A549 (cell line): ENCODE measurements around the gene FCHO2.

Experiments used
- KDM1A ChIP-seq: fragments of 200-600 bp; sonication (generic); IDR thresholded peaks from 2 replicates; pipeline ENCODE4 v1.6.1; 2016; ENCODE audit warnings: low read depth, mild to moderate bottlenecking
- POLR2A ChIP-seq: IDR thresholded peaks from 2 replicates; pipeline ENCODE4 v1.6.1; 2012; ENCODE audit warnings: mild to moderate bottlenecking, low read length
- TF ChIP-seq, protein P1 (sequence below): fragments of >200 bp; sonication (Bioruptor Twin); formaldehyde crosslinking; IDR thresholded peaks from 3 replicates; pipeline ENCODE4 v1.5.1; 2016
- TF ChIP-seq, protein P2 (sequence below): fragments of 200-600 bp; sonication (generic); IDR thresholded peaks from 2 replicates; pipeline ENCODE4 v1.6.1; 2016; ENCODE audit warnings: antibody characterized with exemption, mild to moderate bottlenecking, moderate library complexity
- TF ChIP-seq, protein P3 (sequence below): fragments of 450-650 bp; IDR thresholded peaks from 2 replicates; pipeline ENCODE4 v1.6.1; 2014; ENCODE audit warnings: antibody characterized with exemption
- TF ChIP-seq, protein P4 (sequence below): fragments of >200 bp; sonication (Bioruptor Twin); formaldehyde crosslinking; IDR thresholded peaks from 3 replicates; pipeline ENCODE4 v1.6.1; 2016

DNA sequence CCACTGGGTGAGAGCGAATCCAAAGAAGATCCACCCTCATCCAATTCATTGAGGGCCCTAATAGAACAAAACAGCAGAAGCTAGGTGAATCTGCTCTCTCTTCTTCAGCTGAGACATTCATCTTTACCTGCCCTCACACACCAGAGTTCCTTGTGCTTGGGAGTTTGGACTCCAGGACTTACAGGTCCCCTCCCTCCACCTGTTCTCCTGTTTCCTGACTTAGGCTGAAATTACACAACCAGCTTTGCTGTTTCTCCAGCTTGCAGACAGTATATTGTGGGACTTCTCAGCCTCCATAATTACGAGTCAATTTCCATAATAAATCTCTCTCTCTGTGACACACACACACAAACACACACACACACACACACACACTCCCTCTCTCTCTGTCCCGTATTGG lies 183.6 kb downstream of the FCHO2 start:
- TF ChIP-seq, protein P1, sequence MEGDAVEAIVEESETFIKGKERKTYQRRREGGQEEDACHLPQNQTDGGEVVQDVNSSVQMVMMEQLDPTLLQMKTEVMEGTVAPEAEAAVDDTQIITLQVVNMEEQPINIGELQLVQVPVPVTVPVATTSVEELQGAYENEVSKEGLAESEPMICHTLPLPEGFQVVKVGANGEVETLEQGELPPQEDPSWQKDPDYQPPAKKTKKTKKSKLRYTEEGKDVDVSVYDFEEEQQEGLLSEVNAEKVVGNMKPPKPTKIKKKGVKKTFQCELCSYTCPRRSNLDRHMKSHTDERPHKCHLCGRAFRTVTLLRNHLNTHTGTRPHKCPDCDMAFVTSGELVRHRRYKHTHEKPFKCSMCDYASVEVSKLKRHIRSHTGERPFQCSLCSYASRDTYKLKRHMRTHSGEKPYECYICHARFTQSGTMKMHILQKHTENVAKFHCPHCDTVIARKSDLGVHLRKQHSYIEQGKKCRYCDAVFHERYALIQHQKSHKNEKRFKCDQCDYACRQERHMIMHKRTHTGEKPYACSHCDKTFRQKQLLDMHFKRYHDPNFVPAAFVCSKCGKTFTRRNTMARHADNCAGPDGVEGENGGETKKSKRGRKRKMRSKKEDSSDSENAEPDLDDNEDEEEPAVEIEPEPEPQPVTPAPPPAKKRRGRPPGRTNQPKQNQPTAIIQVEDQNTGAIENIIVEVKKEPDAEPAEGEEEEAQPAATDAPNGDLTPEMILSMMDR, result no peak
- no peak for TF ChIP-seq POLR2A
- TF ChIP-seq, protein P2, sequence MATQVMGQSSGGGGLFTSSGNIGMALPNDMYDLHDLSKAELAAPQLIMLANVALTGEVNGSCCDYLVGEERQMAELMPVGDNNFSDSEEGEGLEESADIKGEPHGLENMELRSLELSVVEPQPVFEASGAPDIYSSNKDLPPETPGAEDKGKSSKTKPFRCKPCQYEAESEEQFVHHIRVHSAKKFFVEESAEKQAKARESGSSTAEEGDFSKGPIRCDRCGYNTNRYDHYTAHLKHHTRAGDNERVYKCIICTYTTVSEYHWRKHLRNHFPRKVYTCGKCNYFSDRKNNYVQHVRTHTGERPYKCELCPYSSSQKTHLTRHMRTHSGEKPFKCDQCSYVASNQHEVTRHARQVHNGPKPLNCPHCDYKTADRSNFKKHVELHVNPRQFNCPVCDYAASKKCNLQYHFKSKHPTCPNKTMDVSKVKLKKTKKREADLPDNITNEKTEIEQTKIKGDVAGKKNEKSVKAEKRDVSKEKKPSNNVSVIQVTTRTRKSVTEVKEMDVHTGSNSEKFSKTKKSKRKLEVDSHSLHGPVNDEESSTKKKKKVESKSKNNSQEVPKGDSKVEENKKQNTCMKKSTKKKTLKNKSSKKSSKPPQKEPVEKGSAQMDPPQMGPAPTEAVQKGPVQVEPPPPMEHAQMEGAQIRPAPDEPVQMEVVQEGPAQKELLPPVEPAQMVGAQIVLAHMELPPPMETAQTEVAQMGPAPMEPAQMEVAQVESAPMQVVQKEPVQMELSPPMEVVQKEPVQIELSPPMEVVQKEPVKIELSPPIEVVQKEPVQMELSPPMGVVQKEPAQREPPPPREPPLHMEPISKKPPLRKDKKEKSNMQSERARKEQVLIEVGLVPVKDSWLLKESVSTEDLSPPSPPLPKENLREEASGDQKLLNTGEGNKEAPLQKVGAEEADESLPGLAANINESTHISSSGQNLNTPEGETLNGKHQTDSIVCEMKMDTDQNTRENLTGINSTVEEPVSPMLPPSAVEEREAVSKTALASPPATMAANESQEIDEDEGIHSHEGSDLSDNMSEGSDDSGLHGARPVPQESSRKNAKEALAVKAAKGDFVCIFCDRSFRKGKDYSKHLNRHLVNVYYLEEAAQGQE, result no peak
- TF ChIP-seq, protein P3, sequence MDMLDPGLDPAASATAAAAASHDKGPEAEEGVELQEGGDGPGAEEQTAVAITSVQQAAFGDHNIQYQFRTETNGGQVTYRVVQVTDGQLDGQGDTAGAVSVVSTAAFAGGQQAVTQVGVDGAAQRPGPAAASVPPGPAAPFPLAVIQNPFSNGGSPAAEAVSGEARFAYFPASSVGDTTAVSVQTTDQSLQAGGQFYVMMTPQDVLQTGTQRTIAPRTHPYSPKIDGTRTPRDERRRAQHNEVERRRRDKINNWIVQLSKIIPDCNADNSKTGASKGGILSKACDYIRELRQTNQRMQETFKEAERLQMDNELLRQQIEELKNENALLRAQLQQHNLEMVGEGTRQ, result no peak
- no peak for TF ChIP-seq KDM1A
- TF ChIP-seq, protein P4, sequence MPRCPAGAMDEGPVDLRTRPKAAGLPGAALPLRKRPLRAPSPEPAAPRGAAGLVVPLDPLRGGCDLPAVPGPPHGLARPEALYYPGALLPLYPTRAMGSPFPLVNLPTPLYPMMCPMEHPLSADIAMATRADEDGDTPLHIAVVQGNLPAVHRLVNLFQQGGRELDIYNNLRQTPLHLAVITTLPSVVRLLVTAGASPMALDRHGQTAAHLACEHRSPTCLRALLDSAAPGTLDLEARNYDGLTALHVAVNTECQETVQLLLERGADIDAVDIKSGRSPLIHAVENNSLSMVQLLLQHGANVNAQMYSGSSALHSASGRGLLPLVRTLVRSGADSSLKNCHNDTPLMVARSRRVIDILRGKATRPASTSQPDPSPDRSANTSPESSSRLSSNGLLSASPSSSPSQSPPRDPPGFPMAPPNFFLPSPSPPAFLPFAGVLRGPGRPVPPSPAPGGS, result no peak
